Endothelial cell of umbilical vein (primary cell): ENCODE data around the gene TENT4A. TPM values are rescaled to one million over a fixed set of nuclear protein-coding genes. Genes with fewer than 3 reads are reported as not detected.

ENCODE experiments used
- BruUV-seq: library from RNA; stranded (reverse); fragments of 400-500 nt; replicated peaks from 2 replicates; lab custom pipeline; 2021; lab: Mats Ljungman, UMichigan
- CTCF ChIA-PET: fragments of 300-600, 350-600 bp; sonication (Branson Sonifier 250); formaldehyde crosslinking; loops from one replicate; lab custom pipeline; 2021; ENCODE audit warnings: antibody characterized with exemption, inconsistent platforms; lab: Charles Lee
- POLR2A ChIA-PET: fragments of 300-600, 350-600 bp; sonication (Branson Sonifier 250); formaldehyde crosslinking; loops from one replicate; lab custom pipeline; 2021; ENCODE audit warnings: antibody characterized with exemption, inconsistent platforms; lab: Charles Lee
- DNase-seq: peaks from one replicate; pipeline ENCODE4 v3.0.0-alpha.2; 2011; ENCODE audit warnings: low read depth, low spot score
- FAIRE-seq: peaks from 2 replicates; lab custom pipeline; 2011; peaks lifted over from hg19 to GRCh38; lab: Jason Lieb, UNC
- H2AFZ ChIP-seq: 2 replicates; pipeline ENCODE4 v1.6.0; 2012; ENCODE audit warnings: low read depth, low read length, control low read depth, inconsistent platforms
- H3K27ac ChIP-seq: 2 replicates; pipeline ENCODE4 v1.5.1; 2011; ENCODE audit warnings: low read depth, mild to moderate bottlenecking, control low read depth, low read length, moderate library complexity; ENCODE audit not compliant: insufficient read depth
- H3K27me3 ChIP-seq, 2 experiments: 2 replicates each; pipeline versions ENCODE4 v1.6.0 to v1.6.1; 2011; ENCODE audit warnings: low read length in 2 of 2, mixed read lengths in 1 of 2; ENCODE audit not compliant: control insufficient read depth in 2 of 2, insufficient read depth in 2 of 2
- H3K36me3 ChIP-seq, 2 experiments: 2 replicates in 1 of 2; 3 replicates in 1 of 2; pipeline ENCODE4 v1.5.1; 2011; ENCODE audit warnings: low read length in 2 of 2, mild to moderate bottlenecking in 1 of 2, moderate library complexity in 1 of 2; ENCODE audit not compliant: control insufficient read depth in 2 of 2, insufficient read depth in 2 of 2; ENCODE audit errors: extremely low read depth in 1 of 2
- H3K4me1 ChIP-seq: 3 replicates; pipeline ENCODE4 v1.5.1; 2011; ENCODE audit warnings: mild to moderate bottlenecking, low read length; ENCODE audit not compliant: control insufficient read depth, insufficient read depth; ENCODE audit errors: extremely low read depth
- H3K4me2 ChIP-seq: 2 replicates; pipeline ENCODE4 v1.6.1; 2011; ENCODE audit warnings: low read length, control low read depth, mixed read lengths; ENCODE audit not compliant: insufficient read depth
- H3K4me3 ChIP-seq, 3 experiments: fragments of 200-600 bp in 1 of 3; sonication (generic), shearing (Covaris generic) in 1 of 3; replicated peaks in 1 of 3; 2 replicates each; pipeline ENCODE4 v1.5.1; 2011 to 2016; ENCODE audit warnings: control low read depth in 3 of 3, low read length in 3 of 3, mild to moderate bottlenecking in 2 of 3, inconsistent platforms in 1 of 3, low read depth in 1 of 3, moderate library complexity in 1 of 3; ENCODE audit not compliant: insufficient read depth in 1 of 3
- H3K79me2 ChIP-seq: 2 replicates; pipeline ENCODE4 v1.6.0; 2012; ENCODE audit warnings: low read length, inconsistent platforms; ENCODE audit not compliant: control insufficient read depth, insufficient read depth
- H3K9ac ChIP-seq: replicated peaks from 2 replicates; pipeline ENCODE3; 2011; ENCODE audit warnings: low read length, control low read depth; ENCODE audit not compliant: insufficient read depth; ENCODE audit errors: extremely low read depth
- H3K9me1 ChIP-seq: replicated peaks from 3 replicates; pipeline ENCODE4 v1.6.0; 2011; ENCODE audit warnings: mild to moderate bottlenecking, low read length; ENCODE audit not compliant: control insufficient read depth, insufficient read depth; ENCODE audit errors: extremely low read depth
- H3K9me3 ChIP-seq: replicated peaks from 2 replicates; pipeline ENCODE4 v1.5.1; 2012; ENCODE audit warnings: low read length, inconsistent platforms; ENCODE audit not compliant: control insufficient read depth, insufficient read depth
- H4K20me1 ChIP-seq: replicated peaks from 2 replicates; pipeline ENCODE3; 2011; ENCODE audit warnings: mild to moderate bottlenecking, low read length; ENCODE audit not compliant: control insufficient read depth, insufficient read depth; ENCODE audit errors: extremely low read depth
- CTCF ChIP-seq, 2 donors: IDR thresholded peaks; 1 replicate in 1 of 2; 2 replicates in 1 of 2; pipeline ENCODE4 v1.5.1; 2011; ENCODE audit warnings: low read length in 2 of 2, mild to moderate bottlenecking in 2 of 2, moderate library complexity in 2 of 2, control low read depth in 1 of 2, inconsistent platforms in 1 of 2, low read depth in 1 of 2; ENCODE audit not compliant: insufficient read depth in 1 of 2; ENCODE audit errors: extremely low read depth in 1 of 2
- EZH2 ChIP-seq: IDR thresholded peaks from 2 replicates; pipeline ENCODE4 v1.6.1; 2012; ENCODE audit warnings: borderline replicate concordance, low read depth, mild to moderate bottlenecking, moderate library complexity, low read length, inconsistent platforms; ENCODE audit not compliant: severe bottlenecking
- FOS ChIP-seq: IDR thresholded peaks from 2 replicates; pipeline ENCODE4 v1.6.1; 2011; ENCODE audit warnings: mild to moderate bottlenecking, low read length, moderate library complexity, borderline replicate concordance; ENCODE audit not compliant: insufficient read depth
- GATA2 ChIP-seq: IDR thresholded peaks from 2 replicates; pipeline ENCODE4 v1.7.0; 2011; ENCODE audit warnings: low read depth, mild to moderate bottlenecking, moderate library complexity, mixed read lengths, low read length; ENCODE audit not compliant: insufficient read length, insufficient read depth
- JUN ChIP-seq: IDR thresholded peaks from 2 replicates; pipeline ENCODE4 v1.6.1; 2011; ENCODE audit warnings: borderline replicate concordance, low read depth; ENCODE audit not compliant: insufficient read length, insufficient read depth
- MAX ChIP-seq: IDR thresholded peaks from 2 replicates; pipeline ENCODE4 v1.6.1; 2011; ENCODE audit not compliant: insufficient read depth, insufficient read length
- MYC ChIP-seq: IDR thresholded peaks from one replicate; pipeline ENCODE4 v1.6.1; 2011; ENCODE audit warnings: mild to moderate bottlenecking, low read depth, low read length
- POLR2A ChIP-seq: IDR thresholded peaks from 2 replicates; pipeline ENCODE4 v1.6.1; 2012; ENCODE audit warnings: low read depth, mild to moderate bottlenecking, control low read depth, low read length
- POLR2AphosphoS5 ChIP-seq: IDR thresholded peaks from 2 replicates; pipeline ENCODE4 v1.6.1; 2012; ENCODE audit warnings: low read depth, mild to moderate bottlenecking, control low read depth, low read length, moderate library complexity; ENCODE audit not compliant: insufficient read depth
- dilution Hi-C: fragments of 300-500 bp; cut with MboI; formaldehyde crosslinking; loops from one replicate; pipeline ENCODE4 v1.15.0; 2019; ENCODE audit warnings: low sequenced_read_pairs; ENCODE audit not compliant: extremely low pct_ligation_motif_present
- intact Hi-C: fragments of 100-400 bp; cut with micrococcal nuclease; formaldehyde crosslinking; loops from one replicate; pipeline ENCODE4 v1.10.0; 2022
- polyA plus RNA-seq, 4 experiments: library from polyadenylated mRNA; depleted of rRNA in 3 of 4; stranded (reverse) in 3 of 4; unstranded in 1 of 4; fragments of >200 nt; gene quantifications; 2 replicates each; pipeline versions ENCODE4 v1.2.1 to v1.2.3, GENCODE V29; 2011 to 2012; ENCODE audit warnings: missing spikeins in 1 of 4
- total RNA-seq: library from RNA; stranded (reverse); gene quantifications from 2 replicates; pipeline ENCODE4 v1.2.3, GENCODE V29; 2021

Gene TENT4A
- total and polyA plus RNA-seq, 2 donors (not counting 3 experiments of a cell fraction or from before 2014, with no cell fraction given), result 10.2 to 35.4 TPM

GRCh38 chr5:6755519-6755918, 42.3 kb downstream of the TENT4A start:
- Histone ChIP-seq H4K20me1 (no peaks in the 10 kb centered on the region), H2AFZ (no peak overlapping the region), H3K9me3 (no peaks in the 10 kb centered on the region), H3K4me3 (no peak overlapping the region), H3K4me1 (no peaks in the 10 kb centered on the region), H3K9ac (no peak overlapping the region), H3K9me1 (no peaks in the 10 kb centered on the region), H3K4me2 (no peak overlapping the region), H3K27ac (no peak overlapping the region), H3K79me2 (no peaks in the 10 kb centered on the region), H3K27me3 (no peaks in the 10 kb centered on the region), H3K36me3 (peaks cover 23 to 37% of the 10 kb centered on the region in 2 experiments)
- no TSS peak for BruUV-seq
- no peak for TF ChIP-seq GATA2
- no peak for TF ChIP-seq EZH2
- TF ChIP-seq POLR2A, result no peak
- no peak for TF ChIP-seq JUN
- ChIA-PET POLR2A (no interaction called here), CTCF (no interaction called here)
- dilution Hi-C loops (no loop called here), intact Hi-C loops (no loop called here)
- DNase-seq, result no peak
- no peak for FAIRE-seq

- BruUV-seq, result TSS peak; percentile 14
- no peak for DNase-seq
- intact Hi-C loops, result no loop called here
- Histone ChIP-seq H3K4me2 (no peak overlapping the region), H3K9me3 (no peaks in the 10 kb centered on the region), H4K20me1 (no peaks in the 10 kb centered on the region), H3K36me3 (peaks cover 23 to 35% of the 10 kb centered on the region in 2 experiments), H3K79me2 (no peaks in the 10 kb centered on the region), H3K9me1 (no peaks in the 10 kb centered on the region), H2AFZ (no peak overlapping the region), H3K27me3 (no peaks in the 10 kb centered on the region), H3K4me3 (no peak overlapping the region), H3K27ac (no peak overlapping the region), H3K9ac (no peak overlapping the region), H3K4me1 (no peaks in the 10 kb centered on the region)
- TF ChIP-seq MYC (no peak), FOS (no peak), CTCF (IDR thresholded peaks at IDR 0.05; ENCODE audit: extremely low read depth in 1 of 2, insufficient read depth in 1 of 2, low read depth in 1 of 2, low read length in 2 of 2) (no peak), MAX (no peak), GATA2 (no peak), EZH2 (no peak), JUN (no peak), POLR2A (no peak), POLR2AphosphoS5 (no peak)
- POLR2A ChIA-PET, result no interaction called here
- FAIRE-seq, result no peak
- CTCF ChIA-PET, result no interaction called here
- dilution Hi-C loops, result no loop called here
Measured at GRCh38 chr5:6755941-6756340, 42.7 kb downstream of the TENT4A start.
